ENCODE results near the gene RPL3. TPM values are rescaled to one million over a fixed set of nuclear protein-coding genes. Genes with fewer than 3 reads are reported as not detected.

RPL3 gene
- polyA plus RNA-seq, 1 donor (not counting 4 experiments of a cell fraction or from before 2014, with no cell fraction given) = 2,538 TPM

GRCh38 chr22:39266398-39267030 is 52.9 kb downstream of the RPL3 start:
- H3K36me3 ChIP-seq (ENCODE audit: control insufficient read depth in 2 of 2, extremely low read depth in 1 of 2, insufficient read depth in 2 of 2, low read length in 2 of 2) = no peaks in the 10 kb centered on the region
- no peak for DNase-seq (ENCODE audit: low read depth, low spot score)
- no peaks in the 10 kb centered on the region for H3K9me1 ChIP-seq (ENCODE audit: control insufficient read depth, extremely low read depth, insufficient read depth, low read length)
- H2AFZ ChIP-seq (ENCODE audit: control insufficient read depth, low read length) = no peak overlapping the region
- H3K79me2 ChIP-seq (ENCODE audit: control insufficient read depth, insufficient read depth, low read length) = no peaks in the 10 kb centered on the region
- H3K27ac ChIP-seq (ENCODE audit: control insufficient read depth, insufficient read depth, low read length) = no peak overlapping the region
- FAIRE-seq = no peak
- TF ChIP-seq EZH2 (IDR thresholded peaks at IDR 0.05; ENCODE audit: low read length) = no peak
- TF ChIP-seq CTCF (optimal IDR thresholded peaks at IDR 0.05 in 1 of 3, IDR thresholded peaks at IDR 0.05 in 1 of 3, conservative IDR thresholded peaks at IDR 0.05 in 1 of 3; ENCODE audit: extremely low read depth in 1 of 3, insufficient read depth in 2 of 3, low read length in 3 of 3) = no peak
- no peak overlapping the region for H3K9ac ChIP-seq (ENCODE audit: control insufficient read depth, extremely low read depth, insufficient read depth, low read length)
- no peaks in the 10 kb centered on the region for H3K27me3 ChIP-seq (ENCODE audit: control insufficient read depth, extremely low read depth, insufficient read depth, low read length)
- H4K20me1 ChIP-seq (ENCODE audit: control insufficient read depth, extremely low read depth, insufficient read depth, low read length) = no peaks in the 10 kb centered on the region
- no peak overlapping the region for H3K4me3 ChIP-seq (ENCODE audit: control insufficient read depth in 2 of 3, extremely low read depth in 1 of 3, insufficient read depth in 2 of 3, low read depth in 1 of 3, low read length in 3 of 3)
- no peaks in the 10 kb centered on the region for H3K9me3 ChIP-seq (ENCODE audit: control insufficient read depth, low read depth, low read length)
- no peak overlapping the region for H3K4me2 ChIP-seq (ENCODE audit: control insufficient read depth, extremely low read depth, insufficient read depth, low read depth, low read length)
- dilution Hi-C loops (cut with MboI; ENCODE audit: extremely low pct_ligation_motif_present, low sequenced_read_pairs) = no loop called here
- peaks cover 3% of the 10 kb centered on the region for H3K4me1 ChIP-seq (ENCODE audit: control insufficient read depth, extremely low read depth, insufficient read depth, low read length)

GRCh38 chr22:39265143-39265886 is 54.1 kb downstream of the RPL3 start:
- no peak overlapping the region for H3K9ac ChIP-seq (ENCODE audit: control insufficient read depth, extremely low read depth, insufficient read depth, low read length)
- H3K4me3 ChIP-seq (ENCODE audit: control insufficient read depth in 2 of 3, extremely low read depth in 1 of 3, insufficient read depth in 2 of 3, low read depth in 1 of 3, low read length in 3 of 3) = no peak overlapping the region
- no peaks in the 10 kb centered on the region for H3K9me3 ChIP-seq (ENCODE audit: control insufficient read depth, low read depth, low read length)
- dilution Hi-C loops (cut with MboI; ENCODE audit: extremely low pct_ligation_motif_present, low sequenced_read_pairs) = no loop called here
- H3K9me1 ChIP-seq (ENCODE audit: control insufficient read depth, extremely low read depth, insufficient read depth, low read length) = no peaks in the 10 kb centered on the region
- no peaks in the 10 kb centered on the region for H3K27me3 ChIP-seq (ENCODE audit: control insufficient read depth, extremely low read depth, insufficient read depth, low read length)
- H2AFZ ChIP-seq (ENCODE audit: control insufficient read depth, low read length) = no peak overlapping the region
- FAIRE-seq (no peak), DNase-seq (ENCODE audit: low read depth, low spot score) (no peak)
- peaks cover 3% of the 10 kb centered on the region for H3K4me1 ChIP-seq (ENCODE audit: control insufficient read depth, extremely low read depth, insufficient read depth, low read length)
- no peaks in the 10 kb centered on the region for H3K36me3 ChIP-seq (ENCODE audit: control insufficient read depth in 2 of 2, extremely low read depth in 1 of 2, insufficient read depth in 2 of 2, low read length in 2 of 2)
- no peaks in the 10 kb centered on the region for H3K79me2 ChIP-seq (ENCODE audit: control insufficient read depth, insufficient read depth, low read length)
- H3K4me2 ChIP-seq (ENCODE audit: control insufficient read depth, extremely low read depth, insufficient read depth, low read depth, low read length) = no peak overlapping the region
- no peak for TF ChIP-seq CTCF (optimal IDR thresholded peaks at IDR 0.05 in 1 of 3, IDR thresholded peaks at IDR 0.05 in 1 of 3, conservative IDR thresholded peaks at IDR 0.05 in 1 of 3; ENCODE audit: extremely low read depth in 1 of 3, insufficient read depth in 2 of 3, low read length in 3 of 3)
- no peak for TF ChIP-seq EZH2 (IDR thresholded peaks at IDR 0.05; ENCODE audit: low read length)
- H4K20me1 ChIP-seq (ENCODE audit: control insufficient read depth, extremely low read depth, insufficient read depth, low read length) = no peaks in the 10 kb centered on the region
- H3K27ac ChIP-seq (ENCODE audit: control insufficient read depth, insufficient read depth, low read length) = no peak overlapping the region
